Epidermal melanocyte (primary cell): ENCODE data around the gene WDR45.
"Not testable (repeated sequence)": the region's sequence is repeated elsewhere in the genome, so short reads cannot be mapped to it uniquely, and the experiment has no call there.

ENCODE experiments used
- DNase-seq: peaks from one replicate; pipeline ENCODE4 v3.0.0; 2011; ENCODE audit warnings: low spot score; ENCODE audit not compliant: insufficient read length

WDR45 gene

GRCh38 chrX:49079489-49080428, at the start of gene WDR45:
Gene WDR45, minus strand, starts transcription at chrX:49079887. Its CDS starts 1,792 bp downstream, at chrX:49078095.
- peak; percentile 71 for DNase-seq

- DNase-seq: no peak
These were observed 49.7 kb upstream of the WDR45 start for GRCh38 chrX:49129427-49129826.

GRCh38 chrX:49127742-49128258, 48.1 kb upstream of the WDR45 start:
- DNase-seq: not testable (repeated sequence)

- DNase-seq: no peak
These were observed 42.8 kb upstream of the WDR45 start for GRCh38 chrX:49122499-49122898.

- no peak for DNase-seq
These were observed 40.4 kb upstream of the WDR45 start for GRCh38 chrX:49120091-49120490.

GRCh38 chrX:49117581-49117980, 37.9 kb upstream of the WDR45 start:
- DNase-seq: no peak

GRCh38 chrX:49116716-49117115, 37.0 kb upstream of the WDR45 start:
- DNase-seq: no peak

GRCh38 chrX:49116076-49116475, 36.4 kb upstream of the WDR45 start:
- DNase-seq: no peak

GRCh38 chrX:49111791-49112190, 32.1 kb upstream of the WDR45 start:
- DNase-seq: no peak

- DNase-seq: no peak
These were observed 30.7 kb upstream of the WDR45 start for GRCh38 chrX:49110417-49110816.

- DNase-seq: no peak
These were observed 29.0 kb upstream of the WDR45 start for GRCh38 chrX:49108641-49109040.

GRCh38 chrX:49106930-49107329, 27.2 kb upstream of the WDR45 start:
- DNase-seq: no peak

- no peak for DNase-seq
These were observed 26.6 kb upstream of the WDR45 start for GRCh38 chrX:49106296-49106695.

- no peak for DNase-seq
These were observed 23.9 kb upstream of the WDR45 start for GRCh38 chrX:49103637-49104036.

GRCh38 chrX:49102190-49102589, 22.5 kb upstream of the WDR45 start:
- DNase-seq: no peak

GRCh38 chrX:49101629-49101984, 21.9 kb upstream of the WDR45 start:
- no peak for DNase-seq

- DNase-seq: peak; percentile 97
These were observed 21.3 kb upstream of the WDR45 start for GRCh38 chrX:49100704-49101628.

- no peak for DNase-seq
These were observed 16.7 kb upstream of the WDR45 start for GRCh38 chrX:49096419-49096818.

GRCh38 chrX:49089553-49089952, 9.9 kb upstream of the WDR45 start:
- no peak for DNase-seq

- DNase-seq: no peak
These were observed 2.7 kb upstream of the WDR45 start for GRCh38 chrX:49082271-49082871.

- no peak for DNase-seq
These were observed 1.7 kb downstream of the WDR45 start for GRCh38 chrX:49077941-49078340.
